HG03097 (cell line): ENCODE measurements around the gene C1orf198.

Source experiments
- ATAC-seq: cut with Tn5 transposase; IDR thresholded peaks from one replicate; pipeline ENCODE4 v1.9.1; 2021; ENCODE audit not compliant: unreplicated experiment, low FRiP score

Gene C1orf198

GRCh38 chr1:230894032-230894431 is 25.7 kb upstream of the C1orf198 start:
- no peak for ATAC-seq

- no peak for ATAC-seq
These were observed 23.7 kb upstream of the C1orf198 start for GRCh38 chr1:230892018-230892491.

- no peak for ATAC-seq
These were observed 23.1 kb upstream of the C1orf198 start for GRCh38 chr1:230891413-230891812.

GRCh38 chr1:230884646-230885045 is 16.3 kb upstream of the C1orf198 start:
- no peak for ATAC-seq

GRCh38 chr1:230883967-230884366 is 15.6 kb upstream of the C1orf198 start:
- ATAC-seq = no peak

GRCh38 chr1:230879778-230880177 is 11.5 kb upstream of the C1orf198 start:
- no peak for ATAC-seq

- ATAC-seq = no peak
These were observed 10.3 kb upstream of the C1orf198 start for GRCh38 chr1:230878591-230878990.

- ATAC-seq = no peak
These were observed 9.7 kb upstream of the C1orf198 start for GRCh38 chr1:230877924-230878590.

GRCh38 chr1:230877146-230877923 is 9.0 kb upstream of the C1orf198 start:
- ATAC-seq = no peak

GRCh38 chr1:230876660-230877059 is 8.3 kb upstream of the C1orf198 start:
- no peak for ATAC-seq

- no peak for ATAC-seq
These were observed 7.0 kb upstream of the C1orf198 start for GRCh38 chr1:230875370-230875769.

GRCh38 chr1:230870916-230871315 is 2.6 kb upstream of the C1orf198 start:
- no peak for ATAC-seq

GRCh38 chr1:230869500-230869899 is 1.2 kb upstream of the C1orf198 start:
- ATAC-seq = no peak

GRCh38 chr1:230868736-230869385 is 540 bp upstream of the C1orf198 start:
- peak; percentile 35 for ATAC-seq

GRCh38 chr1:230867101-230867902 is 1.0 kb downstream of the C1orf198 start:
- ATAC-seq = no peak

- no peak for ATAC-seq
These were observed 1.9 kb downstream of the C1orf198 start for GRCh38 chr1:230866171-230867070.

GRCh38 chr1:230865062-230865817 is 3.1 kb downstream of the C1orf198 start:
- no peak for ATAC-seq

GRCh38 chr1:230864441-230864840 is 3.9 kb downstream of the C1orf198 start:
- ATAC-seq = no peak

- no peak for ATAC-seq
These were observed 4.9 kb downstream of the C1orf198 start for GRCh38 chr1:230863449-230863848.
